ENCODE results near the gene FZD1. TPM values are rescaled to one million over a fixed set of nuclear protein-coding genes. Genes with fewer than 3 reads are reported as not detected.

Gene FZD1
- total RNA-seq, 1 experiment from 2014 or later: 2.7 TPM

GRCh38 chr7:91320366-91321078, 56.3 kb downstream of the FZD1 start:
- H3K9me3 ChIP-seq (ENCODE audit: low read length): no peaks in the 10 kb centered on the region
- H3K4me3 ChIP-seq (ENCODE audit: low read length): no peak overlapping the region
- H3K9me2 ChIP-seq (replicated peaks; ENCODE audit: low read length): no peaks in the 10 kb centered on the region
- no TSS peak for BruUV-seq (replicated peaks)
- no peak for ATAC-seq
- H3K36me3 ChIP-seq (ENCODE audit: low read depth, low read length): no peaks in the 10 kb centered on the region
- H4K20me1 ChIP-seq (ENCODE audit: low read length): no peaks in the 10 kb centered on the region
- H3K4me1 ChIP-seq (ENCODE audit: insufficient read depth, low read length): no peaks in the 10 kb centered on the region
- ChIA-PET POLR2A (ENCODE audit: unreplicated experiment) (no interaction called here), CTCF (no interaction called here)
- H3K79me2 ChIP-seq (ENCODE audit: low read length): no peaks in the 10 kb centered on the region
- no peak for DNase-seq
- TF ChIP-seq CTCF (conservative IDR thresholded peaks at IDR 0.05; ENCODE audit: low read depth, low read length) (no peak), EZH2phosphoT487 (IDR thresholded peaks at IDR 0.05; ENCODE audit: borderline replicate concordance, low read length) (no peak), EZH2 (IDR thresholded peaks at IDR 0.05; ENCODE audit: low read length, unreplicated experiment) (no peak)
- no peak overlapping the region for H3K27ac ChIP-seq (ENCODE audit: low read length)
- H3K9ac ChIP-seq (ENCODE audit: low read length): no peak overlapping the region
- intact Hi-C loops (cut with micrococcal nuclease): no loop called here
- peaks cover 12% of the 10 kb centered on the region; the same call in 1 of the 2 replicates for H3K27me3 ChIP-seq (ENCODE audit: low read length)
- H3K4me2 ChIP-seq (ENCODE audit: low read length): no peak overlapping the region
- H3F3A ChIP-seq (ENCODE audit: low read length, unreplicated experiment): no peaks in the 10 kb centered on the region
- H2AFZ ChIP-seq (ENCODE audit: low read length): no peak overlapping the region
